ENCODE measurements around the gene TMEM131L.

The TMEM131L gene

DNA sequence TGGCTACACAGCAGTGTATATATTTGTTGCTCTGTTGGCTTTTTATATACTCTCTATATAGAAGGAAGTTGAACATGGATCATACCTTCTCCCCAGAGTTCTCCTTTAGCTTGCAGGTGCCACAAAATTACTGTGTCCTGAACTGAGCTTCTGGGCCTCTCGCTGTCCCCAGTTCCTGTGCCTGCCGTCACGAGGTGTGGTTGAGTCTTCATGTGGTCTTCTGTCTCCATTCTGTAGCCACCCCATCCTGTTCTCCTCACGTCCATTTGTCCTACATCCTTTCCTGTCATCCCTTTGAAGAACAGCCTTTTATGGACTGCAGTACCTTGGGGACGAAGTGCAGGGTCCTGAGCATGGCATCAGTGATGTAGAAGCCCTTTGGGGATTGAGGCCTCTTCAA lies 14.5 kb downstream of the TMEM131L start:
- no peak for DNase-seq

DNA sequence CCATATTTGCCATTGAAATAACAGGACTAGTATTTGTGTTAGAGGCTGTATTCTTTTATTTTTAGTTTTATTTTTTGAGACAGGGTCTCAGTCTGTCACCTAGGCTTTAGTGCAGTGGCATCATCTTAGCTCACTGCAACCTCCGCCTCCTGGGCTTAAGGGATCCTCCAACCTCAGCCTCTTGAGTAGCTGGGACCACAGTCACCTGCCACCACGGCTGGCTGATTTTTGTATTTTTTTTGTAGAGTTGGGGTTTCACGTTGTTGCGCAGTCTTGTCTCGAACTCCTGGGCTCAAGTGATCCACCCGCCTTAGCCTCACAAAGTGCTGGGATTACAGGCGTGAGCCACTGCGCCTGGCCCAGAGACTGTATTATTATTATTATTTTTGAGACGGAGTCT lies 15.3 kb downstream of the TMEM131L start:
- no peak for DNase-seq

DNA sequence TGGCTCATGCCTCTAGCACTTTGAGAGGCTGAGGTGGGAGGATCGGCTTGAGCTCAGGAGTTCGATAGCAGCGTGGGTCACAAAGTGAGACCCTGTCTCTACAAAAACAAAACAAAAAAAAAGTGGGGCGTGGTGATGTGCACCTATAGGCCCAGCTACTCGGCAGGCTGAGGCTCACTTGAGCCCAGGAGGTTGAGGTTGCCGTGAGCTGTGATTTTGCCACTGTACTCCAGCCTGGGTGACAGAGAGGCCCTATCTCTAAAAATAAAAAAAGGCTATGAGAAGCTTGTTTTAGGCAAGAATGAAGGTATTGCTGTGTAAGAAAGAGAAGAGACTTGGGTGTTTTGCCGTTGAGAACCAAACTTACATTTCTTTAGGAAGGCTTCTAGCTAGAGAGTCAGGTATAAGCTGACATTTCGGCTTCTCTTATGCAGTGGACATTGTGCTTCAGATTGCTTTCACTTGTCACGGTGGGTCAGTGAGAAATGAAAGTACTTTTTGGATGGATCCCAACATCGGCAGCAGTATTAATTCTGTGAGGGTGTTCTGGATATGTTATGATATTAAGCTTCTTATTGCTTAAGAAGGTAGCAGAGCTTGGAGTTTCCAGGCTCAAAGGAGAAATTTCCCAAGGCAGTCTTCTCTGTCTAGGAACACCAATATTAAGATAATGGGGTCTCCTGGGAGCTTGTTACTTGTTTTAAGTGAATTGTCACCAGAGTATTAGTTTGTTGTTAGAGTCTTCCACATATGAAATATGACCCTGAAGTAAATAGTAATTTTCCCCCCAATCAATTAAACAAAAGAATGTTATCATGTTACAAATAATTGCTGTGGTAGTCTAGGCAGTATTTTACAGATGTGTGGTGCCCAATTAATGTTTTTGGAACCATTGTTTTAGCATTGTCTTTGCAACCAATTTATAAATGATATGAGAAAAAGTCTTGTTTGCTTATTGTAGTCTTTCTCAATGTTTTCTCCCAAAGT lies 17.6 kb downstream of the TMEM131L start:
- DNase-seq: no peak

DNA sequence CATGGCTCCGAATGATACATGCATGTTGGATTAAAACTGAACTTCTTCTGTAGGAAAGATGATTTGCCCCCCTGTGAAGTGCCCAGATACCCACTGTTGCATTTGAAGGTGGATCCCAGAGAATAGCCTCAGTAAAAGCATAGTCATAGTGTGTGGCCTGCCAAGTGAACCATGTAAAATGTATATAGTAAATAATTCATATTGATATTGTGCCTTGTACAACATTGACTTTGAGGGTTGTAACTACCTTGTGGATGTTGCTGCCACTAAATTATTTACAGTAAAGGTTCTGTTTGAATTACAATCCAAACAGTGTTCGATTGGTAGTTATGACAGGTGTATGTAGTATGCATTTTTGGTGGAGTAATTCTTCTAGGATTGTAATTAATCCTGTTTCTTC lies 19.2 kb downstream of the TMEM131L start:
- DNase-seq: no peak

DNA sequence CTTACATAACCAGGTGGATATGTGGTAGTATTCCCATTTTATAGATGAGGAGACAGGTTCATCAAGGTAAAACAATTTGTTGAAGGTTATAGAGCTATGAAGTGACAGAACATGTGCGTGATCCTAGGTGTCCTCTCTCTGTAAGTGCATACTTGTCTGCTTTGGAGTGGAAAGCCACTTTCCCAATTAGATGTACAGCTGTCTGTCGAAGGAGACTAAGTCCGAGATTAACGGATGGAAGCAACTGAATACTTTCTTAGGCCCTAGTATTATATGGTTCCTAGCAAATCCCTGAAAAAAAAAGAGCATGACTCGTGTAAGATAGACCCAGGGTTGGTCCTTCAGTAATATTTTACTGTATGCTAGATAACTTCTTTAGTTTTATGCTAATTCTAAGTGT lies 19.7 kb downstream of the TMEM131L start:
- DNase-seq: no peak

DNA sequence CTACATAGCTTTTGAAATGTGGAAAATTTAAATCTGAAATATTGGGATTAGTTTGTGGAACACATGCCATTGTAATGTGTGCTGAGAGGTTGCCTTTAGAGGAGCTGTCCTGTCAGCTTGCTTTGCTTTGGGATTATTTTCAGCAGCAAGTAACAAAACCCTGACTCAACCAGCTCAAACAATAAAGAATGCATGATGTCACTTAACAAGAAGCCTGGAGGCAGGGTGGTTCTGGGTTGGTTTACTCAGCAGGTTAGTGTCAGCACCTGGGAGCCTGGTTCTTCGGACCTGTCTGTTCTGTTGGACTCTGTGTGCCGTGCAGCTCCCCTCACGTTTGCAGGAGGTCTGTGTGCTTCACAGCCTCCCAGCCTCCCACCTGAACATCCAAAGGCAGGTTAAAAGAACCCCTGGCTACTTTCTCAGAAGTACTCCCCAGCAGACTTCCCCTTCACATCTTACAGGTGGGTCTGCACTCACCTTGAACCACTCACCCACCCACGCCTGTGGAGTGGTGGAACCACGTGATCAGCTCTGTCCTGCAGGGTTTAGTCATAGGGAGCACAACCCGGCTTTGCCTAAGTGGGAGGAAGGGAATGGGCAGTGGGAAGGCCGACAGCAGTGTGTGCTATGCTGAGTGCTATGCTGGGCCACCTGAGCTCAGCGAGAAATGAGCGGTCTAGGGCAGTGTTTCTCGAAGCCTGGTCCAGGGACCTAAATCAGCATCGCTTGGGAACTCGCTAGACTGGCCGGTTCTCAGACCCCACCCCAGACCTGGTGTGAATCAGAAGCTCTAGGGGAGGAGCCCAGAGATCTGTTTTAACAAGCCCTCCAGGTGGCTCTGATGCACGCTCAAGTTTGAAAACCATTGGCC lies 20.4 kb downstream of the TMEM131L start:
- DNase-seq: peak in 2 of 4 experiments; percentile 4 to 8

DNA sequence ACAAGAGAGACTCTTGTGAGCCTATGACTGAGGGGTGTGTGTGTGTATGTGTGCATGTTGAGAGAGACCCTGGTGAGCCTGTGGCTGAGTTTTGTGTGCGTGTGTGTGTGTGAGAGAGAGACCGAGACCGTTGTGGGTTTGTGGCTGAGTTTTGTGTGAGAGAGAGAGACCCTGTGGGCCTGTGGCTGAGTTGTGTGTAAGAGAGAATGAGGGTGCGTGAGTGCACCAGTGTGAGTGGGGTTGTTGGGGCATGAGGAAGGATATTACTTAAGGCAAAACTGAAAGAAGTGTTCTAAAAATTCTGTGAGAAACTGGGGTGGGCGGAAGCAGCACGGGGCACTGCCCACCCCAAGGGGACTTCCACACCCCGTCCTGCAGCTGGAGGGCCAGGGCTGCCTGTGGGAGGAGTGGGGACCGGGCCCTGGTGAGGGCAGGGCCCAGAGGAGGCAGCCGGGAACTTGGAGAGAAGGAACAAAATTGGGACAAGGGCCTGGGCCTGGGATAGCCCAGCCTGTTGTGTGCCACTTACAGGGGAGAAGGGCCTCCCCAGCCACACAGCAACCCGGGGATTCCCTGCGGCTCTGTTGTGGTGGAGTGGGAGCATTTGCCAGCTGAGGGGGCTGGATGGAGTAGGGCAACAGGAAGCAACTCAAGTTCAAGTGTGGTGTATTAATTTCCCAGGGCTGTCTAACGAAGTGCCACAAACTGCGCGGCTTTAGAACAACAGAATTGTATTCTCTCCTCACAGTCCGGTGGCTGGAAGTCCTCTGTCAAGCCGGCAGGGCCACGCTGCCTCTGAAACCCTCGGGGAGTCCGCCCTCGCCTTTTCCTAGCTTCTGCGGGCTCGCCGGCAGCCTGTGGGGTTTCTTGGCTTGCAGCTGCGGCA lies 22.1 kb downstream of the TMEM131L start:
- DNase-seq: peak; percentile 27 to 54 (median 43)

DNA sequence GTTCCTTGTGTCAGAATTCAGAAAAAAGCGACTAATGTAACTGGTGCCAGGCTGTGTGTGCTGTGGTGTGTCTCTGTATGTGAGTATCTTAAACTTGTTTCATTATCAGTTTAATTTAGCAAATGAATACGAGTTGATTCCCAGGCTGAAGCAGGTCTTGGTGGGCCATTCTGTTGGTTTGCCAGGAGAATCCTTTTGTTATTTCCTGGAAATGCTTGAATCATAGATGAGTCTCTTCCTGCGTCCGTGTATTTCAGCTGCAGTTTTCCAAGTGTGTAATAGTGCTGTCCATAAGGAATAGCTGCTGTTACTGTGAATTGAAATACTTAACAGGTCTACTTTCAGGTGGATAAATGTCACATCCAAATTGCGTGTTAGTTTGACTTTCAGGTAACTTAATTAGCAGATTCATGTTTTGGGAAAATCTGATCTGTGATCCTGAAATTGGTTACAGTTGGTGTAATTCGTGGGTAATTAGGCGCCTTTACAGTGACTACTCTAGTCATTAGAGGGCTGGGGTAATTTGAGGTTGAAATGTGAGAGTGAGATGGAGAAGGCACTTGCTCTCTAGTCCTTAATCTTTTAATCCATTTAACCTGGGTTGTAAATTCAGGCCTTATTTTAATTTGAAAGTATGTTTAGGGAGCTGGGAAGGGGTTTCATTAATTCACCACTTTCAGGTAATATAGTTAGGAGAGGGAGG lies 23.8 kb downstream of the TMEM131L start:
- DNase-seq: no peak

DNA sequence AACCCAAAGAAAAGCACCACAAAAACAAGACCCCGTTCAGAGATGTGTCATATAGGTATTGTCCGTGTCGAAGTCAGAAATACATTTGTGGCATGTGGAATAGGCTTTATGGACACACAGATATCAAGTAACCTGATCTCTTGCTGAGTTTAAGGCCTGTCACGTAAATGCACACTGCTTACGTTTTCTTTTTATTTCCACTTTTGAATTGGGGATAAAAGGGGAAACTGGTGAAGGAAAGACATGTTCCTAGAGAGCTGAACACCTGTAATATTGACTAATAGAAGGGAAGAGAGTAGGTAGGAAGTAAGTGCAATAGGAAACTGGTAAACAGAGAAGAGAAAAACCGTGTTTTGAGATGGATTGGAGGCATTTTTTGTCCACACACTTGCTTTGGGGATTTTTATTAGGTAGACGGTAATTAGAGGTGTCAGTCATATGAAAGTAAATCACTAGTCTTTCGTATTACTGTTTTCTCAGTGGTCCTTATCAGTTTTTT lies 24.9 kb downstream of the TMEM131L start:
- no peak for DNase-seq

DNA sequence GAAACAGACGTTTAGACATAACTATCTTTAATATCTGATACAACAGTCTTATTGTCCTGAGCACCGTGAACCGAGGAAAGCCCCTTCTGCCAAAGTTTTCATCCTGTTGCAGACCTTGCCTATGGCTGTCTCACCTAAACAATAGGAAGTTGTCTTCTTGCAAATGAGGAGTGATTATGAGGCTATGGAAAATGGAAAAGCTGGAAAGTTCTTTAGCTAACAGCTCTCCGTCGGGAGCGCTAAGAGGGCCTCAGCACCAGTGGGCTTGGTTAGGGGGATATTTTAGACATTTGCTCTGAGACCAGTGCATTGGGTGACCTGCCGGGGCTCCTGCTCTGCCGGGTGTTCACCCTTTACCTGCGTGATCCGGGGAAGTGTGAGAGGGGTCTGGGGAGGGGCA lies 28.4 kb downstream of the TMEM131L start:
- DNase-seq: no peak

DNA sequence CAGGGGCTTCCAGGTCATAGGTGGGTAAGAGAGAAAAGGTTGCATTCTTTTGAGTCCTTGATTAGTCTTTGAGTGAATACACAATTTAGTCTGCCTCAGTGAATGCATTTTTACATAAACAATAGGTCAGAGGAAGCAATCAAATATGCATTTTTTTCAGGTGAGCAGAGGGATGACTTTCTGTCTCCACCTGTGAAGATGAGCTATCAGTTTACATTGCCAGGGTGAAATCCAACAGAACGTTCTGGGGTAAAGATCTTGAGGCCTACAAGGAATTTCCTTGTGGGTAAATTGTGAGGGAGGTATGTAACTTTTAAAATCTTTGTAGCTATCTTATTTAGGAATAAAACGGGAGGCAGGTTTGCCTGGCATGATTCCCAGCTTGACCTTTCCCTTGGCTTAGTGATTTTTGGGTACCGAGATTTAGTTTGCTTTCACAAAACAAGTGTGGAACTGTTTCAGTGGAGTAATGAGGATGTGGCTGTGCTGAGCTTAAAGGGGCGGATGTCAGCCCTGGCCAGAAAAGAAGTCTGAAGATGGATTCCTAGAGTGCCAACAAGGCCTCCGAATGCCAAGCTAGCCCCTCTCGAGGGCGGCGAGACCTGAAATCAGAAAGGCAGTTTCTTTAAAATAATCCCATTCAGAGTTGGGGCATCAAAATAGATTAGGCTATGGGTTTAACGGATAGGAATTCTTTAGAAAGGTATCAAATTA lies 29.5 kb downstream of the TMEM131L start:
- peak in 2 of 4 experiments; percentile 7 to 14 for DNase-seq

DNA sequence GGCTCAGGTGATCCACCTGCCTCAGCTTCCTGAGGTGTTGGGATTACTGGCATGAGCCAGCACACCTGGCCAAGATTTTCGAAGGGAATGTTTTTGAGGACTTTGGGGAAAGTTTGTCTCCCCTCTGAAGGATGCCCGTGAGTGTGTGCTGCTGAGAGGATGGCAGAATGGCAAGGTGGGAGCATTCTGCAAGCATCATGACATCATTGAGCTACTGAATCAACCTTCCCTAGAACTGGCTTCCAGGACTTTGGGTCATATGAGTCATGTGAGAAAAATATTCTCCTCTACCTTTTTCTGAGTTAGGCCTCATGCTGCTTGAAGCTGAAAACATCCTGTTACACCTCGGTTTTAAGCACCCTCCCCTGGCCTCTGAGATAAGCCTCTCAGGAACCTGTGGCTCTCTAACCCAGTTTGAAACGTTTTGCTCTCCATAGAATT lies 31.0 kb downstream of the TMEM131L start:
- DNase-seq: peak in 3 of 4 experiments; percentile 18 to 25 (median 21)

DNA sequence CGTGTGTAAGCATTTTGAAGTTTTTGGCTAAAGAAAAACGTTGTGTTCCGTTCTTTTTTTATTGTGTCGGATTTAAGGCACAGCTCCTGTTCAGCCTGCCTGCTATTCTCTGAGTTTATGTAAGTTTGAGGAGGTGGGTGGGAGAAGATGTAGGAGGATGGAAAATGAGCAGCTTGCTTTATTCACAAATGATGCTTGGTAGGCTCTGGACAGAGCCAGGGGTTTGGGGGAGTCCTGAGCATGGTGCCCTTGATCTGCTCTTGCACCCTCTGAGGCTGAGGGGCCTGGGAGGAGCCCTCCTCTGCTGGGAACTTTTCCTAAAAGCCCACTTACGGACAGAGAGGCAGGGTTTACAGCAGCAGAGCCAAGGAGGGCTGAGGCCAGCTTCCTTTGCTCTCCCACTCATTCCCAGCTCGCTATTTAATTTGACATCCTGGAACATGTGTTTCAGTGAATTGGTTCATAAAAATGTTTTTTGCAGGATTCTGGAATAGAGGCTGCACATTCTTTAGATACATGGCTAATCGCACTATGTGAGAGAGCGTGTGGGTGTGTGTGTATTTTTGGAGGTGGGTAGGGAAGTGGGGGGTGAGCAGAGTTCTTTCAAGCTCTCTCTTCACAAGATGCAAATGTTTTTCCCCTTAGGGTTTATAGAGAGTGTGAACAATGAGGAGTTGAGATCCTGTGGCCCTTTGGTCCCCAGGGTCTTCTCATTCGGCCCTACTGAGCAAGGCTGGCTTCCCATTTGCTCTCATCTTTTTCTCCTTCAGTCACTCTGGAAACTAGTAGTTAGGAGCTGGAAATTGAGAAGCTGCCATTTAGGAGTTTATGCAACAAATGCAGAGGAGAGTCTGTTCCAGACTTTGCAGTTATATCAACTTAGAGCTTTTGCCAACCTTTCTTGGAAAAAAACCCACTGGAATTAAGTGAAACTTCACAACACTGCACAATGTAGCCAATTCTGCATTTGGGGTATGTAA lies 32.1 kb downstream of the TMEM131L start:
- DNase-seq: no peak

DNA sequence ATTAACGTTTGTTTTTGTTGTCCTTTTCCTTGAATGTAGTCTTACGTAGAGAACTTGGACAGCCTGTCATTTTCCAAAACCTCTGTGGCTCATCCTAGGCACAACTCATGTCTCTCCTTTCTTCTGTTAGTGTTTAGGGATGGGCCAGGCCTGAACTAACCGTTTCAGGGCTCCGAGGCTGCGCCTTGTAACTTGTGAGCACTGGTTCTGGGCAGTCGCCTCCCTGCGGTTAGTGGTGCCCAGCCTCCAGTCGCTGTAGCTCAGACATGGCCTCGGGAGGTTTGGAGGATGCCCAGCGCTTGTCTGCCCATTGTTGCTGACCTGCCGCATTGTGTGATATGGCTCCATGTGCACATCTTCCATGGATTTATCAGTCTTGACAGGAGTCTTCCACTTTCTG lies 32.8 kb downstream of the TMEM131L start:
- no peak for DNase-seq

DNA sequence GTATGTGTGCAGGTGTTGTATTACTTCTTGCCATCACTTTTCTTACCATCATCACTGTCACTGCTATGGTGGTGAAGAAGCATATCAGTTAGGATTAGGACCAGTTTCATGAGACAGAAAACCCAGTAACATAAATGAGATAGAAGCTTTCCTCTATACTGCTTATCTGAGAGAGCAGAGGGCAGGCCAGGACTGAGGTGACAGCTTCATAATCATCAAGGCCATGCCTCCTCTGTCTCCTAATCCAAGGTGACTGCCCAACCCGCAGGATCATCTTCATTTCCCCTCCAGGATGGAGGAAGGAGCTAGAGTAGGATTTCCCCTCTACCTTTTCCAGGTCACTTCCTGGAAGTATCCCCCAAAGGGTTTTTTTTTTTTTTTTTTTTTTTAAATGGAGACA lies 35.4 kb downstream of the TMEM131L start:
- no peak for DNase-seq

DNA sequence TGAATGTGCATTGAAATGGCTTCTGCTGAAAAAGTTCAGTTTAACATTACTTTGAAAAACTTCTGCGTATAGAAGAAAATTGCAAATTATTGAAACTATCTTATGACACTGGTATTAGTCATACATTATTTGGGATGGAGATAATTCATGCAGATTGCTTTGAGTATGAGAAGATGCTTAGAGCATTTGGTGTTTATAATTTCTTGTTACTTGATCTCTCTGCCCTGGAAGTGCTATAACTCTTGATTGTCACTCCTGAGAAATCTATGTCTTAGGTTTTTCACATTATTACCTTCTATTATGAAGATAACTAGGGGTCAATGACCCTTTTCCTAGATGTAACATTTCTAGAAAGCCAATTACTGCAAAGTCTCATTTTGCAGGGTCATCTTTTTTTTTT lies 36.4 kb downstream of the TMEM131L start:
- no peak for DNase-seq

DNA sequence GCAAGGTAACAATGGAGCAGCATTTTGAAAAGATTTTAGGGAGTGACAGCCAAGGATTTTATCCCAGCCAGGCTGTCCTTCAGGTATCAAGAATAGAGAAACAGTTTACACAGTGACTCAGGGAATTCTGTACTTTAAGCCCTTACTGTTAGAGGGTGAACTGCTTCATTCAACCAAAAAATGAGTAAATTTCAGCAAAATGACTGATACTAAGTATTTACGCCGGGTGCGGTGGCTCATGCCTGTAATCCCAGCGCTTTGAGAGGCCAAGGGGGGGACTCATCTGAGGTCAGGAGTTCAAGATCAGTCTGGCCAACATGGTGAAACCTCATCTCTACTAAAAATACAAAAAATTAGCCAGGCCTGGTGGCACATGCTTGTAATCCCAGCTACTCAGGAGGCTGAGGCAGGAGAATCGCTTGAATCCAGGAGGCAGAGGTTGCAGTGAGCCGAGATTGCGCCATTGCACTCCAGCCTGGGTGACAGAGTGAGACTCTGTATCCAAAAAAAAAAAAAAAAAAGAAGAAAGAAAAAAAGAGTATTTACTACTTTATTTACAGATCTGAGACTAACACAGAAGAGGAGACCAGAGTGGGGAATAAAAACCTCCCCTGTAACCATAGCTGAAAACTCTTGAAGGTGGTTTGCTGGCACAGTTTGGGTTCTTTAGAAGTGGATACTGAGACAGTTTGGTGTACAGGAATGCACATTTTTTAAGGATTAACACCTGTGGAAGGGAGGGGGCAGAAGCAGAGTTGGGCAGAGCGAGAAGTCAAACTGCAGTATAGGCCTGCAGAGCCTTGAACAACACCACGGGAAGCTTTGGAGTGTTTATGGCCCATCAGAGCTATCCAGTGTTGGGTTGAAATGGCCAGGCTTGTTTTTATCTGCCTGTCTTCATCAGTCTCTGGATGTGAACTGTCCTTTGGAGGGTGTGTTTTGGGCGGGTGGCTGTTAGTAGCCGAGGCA lies 40.5 kb downstream of the TMEM131L start:
- no peak for DNase-seq

DNA sequence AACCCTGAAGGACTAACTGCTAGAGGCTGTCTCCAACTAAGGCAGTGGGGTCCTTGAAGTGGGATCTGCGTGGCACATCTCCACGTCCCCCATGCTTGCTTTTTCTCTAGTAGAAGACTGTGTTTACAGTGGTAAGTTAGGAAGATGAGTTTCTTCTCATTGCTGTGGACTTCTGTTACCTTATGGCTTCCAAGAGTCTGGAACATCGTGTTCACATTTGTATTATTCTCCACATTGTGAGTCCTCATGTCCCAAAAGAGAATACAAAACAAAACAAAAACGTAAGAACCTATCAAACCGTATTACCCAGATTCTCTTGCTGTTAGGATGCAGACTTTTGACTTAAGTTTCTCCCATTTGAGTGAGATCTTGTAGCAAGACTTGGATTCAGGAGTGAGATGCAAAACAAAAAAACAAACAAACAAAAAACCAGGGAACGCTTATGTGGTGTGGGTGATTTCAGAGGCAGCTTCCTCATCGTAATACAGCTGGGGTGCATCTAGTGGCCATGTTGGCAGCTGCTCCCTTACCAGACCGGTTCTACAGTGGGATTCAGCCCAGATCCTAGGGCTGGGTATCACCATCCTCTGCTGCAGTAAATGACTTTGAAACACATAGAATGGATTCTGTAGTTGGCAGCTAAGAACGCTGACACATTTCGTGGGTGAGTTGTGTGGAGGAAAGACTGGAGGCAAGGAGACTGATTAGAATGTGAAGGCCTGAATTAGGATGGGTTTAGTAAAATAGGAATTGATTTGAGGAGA lies 41.3 kb downstream of the TMEM131L start:
- DNase-seq: no peak

All from activated naive CD4-positive, alpha-beta T cell (primary cell).